GM18517 (cell line): ENCODE measurements around the gene ARHGAP31.
"Not testable (repeated sequence)": the region's sequence is repeated elsewhere in the genome, so short reads cannot be mapped to it uniquely, and the experiment has no call there.

ENCODE experiments used
- ATAC-seq: cut with Tn5 transposase; IDR thresholded peaks from one replicate; pipeline ENCODE4 v1.9.1; 2021; ENCODE audit warnings: mild to moderate bottlenecking, moderate library complexity; ENCODE audit not compliant: unreplicated experiment

The ARHGAP31 gene

GRCh38 chr3:119343719-119344118, 49.5 kb downstream of the ARHGAP31 start:
- peak; percentile 61 for ATAC-seq

GRCh38 chr3:119346076-119346496, 51.9 kb downstream of the ARHGAP31 start:
- no peak for ATAC-seq

GRCh38 chr3:119347036-119347435, 52.9 kb downstream of the ARHGAP31 start:
- ATAC-seq: no peak

GRCh38 chr3:119349354-119350041, 55.3 kb downstream of the ARHGAP31 start:
- ATAC-seq: no peak

GRCh38 chr3:119350114-119350513, 55.9 kb downstream of the ARHGAP31 start:
- ATAC-seq: no peak

- no peak for ATAC-seq
Observed at GRCh38 chr3:119351581-119351980, 57.4 kb downstream of the ARHGAP31 start.

- peak; percentile 96 for ATAC-seq
Observed at GRCh38 chr3:119352034-119352609, 57.9 kb downstream of the ARHGAP31 start.

- ATAC-seq: peak; percentile 45
Observed at GRCh38 chr3:119352863-119353527, 58.8 kb downstream of the ARHGAP31 start.

- ATAC-seq: not testable (repeated sequence)
Observed at GRCh38 chr3:119355608-119356007, 61.4 kb downstream of the ARHGAP31 start.

GRCh38 chr3:119356646-119357045, 62.5 kb downstream of the ARHGAP31 start:
- no peak for ATAC-seq

GRCh38 chr3:119357190-119357589, 63.0 kb downstream of the ARHGAP31 start:
- ATAC-seq: no peak

- ATAC-seq: no peak
Observed at GRCh38 chr3:119359476-119360326, 65.5 kb downstream of the ARHGAP31 start.

- no peak for ATAC-seq
Observed at GRCh38 chr3:119360736-119361462, 66.7 kb downstream of the ARHGAP31 start.

GRCh38 chr3:119362010-119362409, 67.8 kb downstream of the ARHGAP31 start:
- no peak for ATAC-seq

GRCh38 chr3:119362940-119363725, 69.0 kb downstream of the ARHGAP31 start:
- ATAC-seq: no peak

GRCh38 chr3:119364401-119364800, 70.2 kb downstream of the ARHGAP31 start:
- no peak for ATAC-seq

- no peak for ATAC-seq
Observed at GRCh38 chr3:119365418-119365817, 71.2 kb downstream of the ARHGAP31 start.

GRCh38 chr3:119367000-119367399, 72.8 kb downstream of the ARHGAP31 start:
- no peak for ATAC-seq

- no peak for ATAC-seq
Observed at GRCh38 chr3:119368298-119368697, 74.1 kb downstream of the ARHGAP31 start.

GRCh38 chr3:119371786-119372185, 77.6 kb downstream of the ARHGAP31 start:
- ATAC-seq: not testable (repeated sequence)
